Endometrial microvascular endothelial cells (primary cell): Measurements from ENCODE around the gene ENDOV. TPM values are rescaled to one million over a fixed set of nuclear protein-coding genes. Genes with fewer than 3 reads are reported as not detected.

Experiments used
- in situ Hi-C: cut with HindIII; loops from 2 replicates; pipeline ENCODE4 v1.10.0; 2017; ENCODE audit warnings: low sequenced_read_pairs, low pct_unique_long_range_greater_than_20kb; ENCODE audit errors: inconsistent ontology term
- total RNA-seq: library from RNA; depleted of rRNA; stranded (reverse); fragments of >200 nt; gene quantifications from one replicate; pipeline ENCODE4 v1.2.3, GENCODE V29; 2015; ENCODE audit errors: inconsistent ontology term

ENDOV gene
- total RNA-seq, 1 donor from 2014 or later, result 7.1 TPM

DNA sequence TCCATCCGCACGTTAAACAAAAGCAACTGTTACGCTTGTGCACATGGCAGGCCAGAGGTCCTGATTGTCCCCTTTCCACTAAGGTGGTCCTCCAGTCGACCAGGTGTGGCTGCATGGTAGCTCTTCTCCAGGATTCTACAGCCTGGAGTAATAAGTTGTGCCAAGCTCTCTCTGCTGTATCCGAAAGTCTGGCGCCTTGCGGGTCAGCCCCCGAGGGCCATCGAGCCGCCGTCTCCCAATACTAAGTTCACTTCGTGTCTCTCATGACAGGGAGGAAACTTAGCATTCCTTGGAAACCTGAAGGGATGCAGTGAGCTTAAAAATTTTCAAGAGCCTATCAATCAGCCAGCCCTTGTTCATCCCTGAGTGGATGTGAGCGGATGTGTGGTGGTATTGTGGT is 5.3 kb upstream of the ENDOV start:
- in situ Hi-C loops, result loop anchor here (10.0 kb wide), 1 partner anchor 315 kb away; no protein-coding TSS in a partner anchor

- in situ Hi-C loops, result loop anchor here (10.0 kb wide), 1 partner anchor 314 kb away; no protein-coding TSS in a partner anchor
Observed at GRCh38 chr17:80410441-80411087, 4.4 kb upstream of the ENDOV start.

DNA sequence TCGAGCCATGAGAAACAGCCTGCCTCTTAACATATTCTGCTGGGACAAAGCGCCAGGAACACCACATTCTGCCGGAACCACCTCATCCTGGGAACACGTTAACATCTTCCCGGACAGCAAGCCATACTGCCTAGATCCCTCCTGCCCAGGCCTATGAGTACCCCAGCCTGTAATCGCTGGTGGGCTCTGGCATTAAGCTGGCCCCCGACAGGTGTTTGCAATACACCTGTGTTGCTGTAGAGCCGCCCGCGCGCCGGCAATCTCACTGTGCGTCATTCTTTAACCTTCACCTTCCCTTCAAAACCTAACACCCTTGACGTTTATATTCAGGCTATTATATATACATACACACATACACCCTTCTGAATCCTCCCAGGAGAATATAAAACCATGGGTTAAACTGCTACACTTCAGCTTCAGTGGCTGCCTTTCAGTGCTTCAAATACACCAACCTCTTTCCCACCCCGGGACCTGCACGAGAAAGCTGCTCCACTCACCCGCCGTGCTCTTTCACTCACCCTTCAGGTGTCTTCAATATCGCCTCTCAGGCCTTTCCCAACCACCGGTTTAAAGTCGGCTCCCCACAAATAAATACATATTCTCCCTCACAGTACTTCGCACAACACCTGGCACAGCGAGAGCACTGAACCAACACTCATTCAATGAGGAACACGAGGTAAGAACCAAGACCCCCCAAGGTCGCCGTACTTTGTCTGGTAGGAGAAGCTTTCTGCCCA is 1.0 kb upstream of the ENDOV start:
- in situ Hi-C loops, result loop anchor here (10.0 kb wide), 1 partner anchor 311 kb away; no protein-coding TSS in a partner anchor

- in situ Hi-C loops, result loop anchor here (10.0 kb wide), 1 partner anchor 310 kb away; no protein-coding TSS in a partner anchor
Observed at GRCh38 chr17:80414508-80414802, 512 bp upstream of the ENDOV start.

GRCh38 chr17:80415626-80416137 is 715 bp downstream of the ENDOV start:
- in situ Hi-C loops, result loop anchor here (10.0 kb wide), 1 partner anchor 309 kb away; no protein-coding TSS in a partner anchor

DNA sequence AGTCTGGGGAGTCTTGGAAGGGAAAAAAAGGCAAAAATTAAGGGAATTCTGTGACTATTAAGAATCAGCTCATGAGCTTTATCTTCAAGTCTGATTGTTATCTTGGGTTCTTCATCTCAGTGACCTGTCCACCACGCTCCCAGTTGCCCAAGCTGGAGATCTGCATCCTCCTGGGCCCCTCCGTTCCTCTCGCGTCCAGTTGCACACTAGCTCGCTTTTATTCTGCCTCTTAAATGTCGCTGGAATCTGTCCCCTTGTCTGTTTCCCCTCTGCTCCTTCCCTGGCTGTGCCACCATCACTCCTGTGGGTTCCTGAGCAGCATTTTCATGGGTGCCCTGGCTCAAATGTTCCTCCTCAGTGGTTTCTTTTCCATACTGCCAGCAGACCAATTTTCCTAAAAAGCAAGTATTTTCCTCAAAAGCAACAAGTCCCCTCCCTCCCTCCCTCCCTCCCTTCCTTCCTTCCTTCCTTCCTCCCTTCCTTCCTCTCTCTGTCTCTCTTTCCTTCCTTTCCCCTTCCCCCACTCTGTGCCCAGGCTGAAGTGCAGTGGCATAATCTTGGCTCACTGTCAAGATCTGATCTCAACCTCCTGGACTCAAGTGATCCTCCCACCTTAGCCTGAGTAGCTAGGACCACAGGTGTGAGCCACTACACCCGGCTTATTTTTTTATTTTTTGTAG is 1.4 kb downstream of the ENDOV start:
- in situ Hi-C loops, result loop anchor here (10.0 kb wide), 1 partner anchor 308 kb away; no protein-coding TSS in a partner anchor

- in situ Hi-C loops, result loop anchor here (10.0 kb wide), 1 partner anchor 308 kb away; no protein-coding TSS in a partner anchor
Observed at GRCh38 chr17:80416940-80417293, 1.9 kb downstream of the ENDOV start.

GRCh38 chr17:80418589-80418988 is 3.6 kb downstream of the ENDOV start:
- in situ Hi-C loops, result loop anchor here (10.0 kb wide), 1 partner anchor 306 kb away; no protein-coding TSS in a partner anchor

DNA sequence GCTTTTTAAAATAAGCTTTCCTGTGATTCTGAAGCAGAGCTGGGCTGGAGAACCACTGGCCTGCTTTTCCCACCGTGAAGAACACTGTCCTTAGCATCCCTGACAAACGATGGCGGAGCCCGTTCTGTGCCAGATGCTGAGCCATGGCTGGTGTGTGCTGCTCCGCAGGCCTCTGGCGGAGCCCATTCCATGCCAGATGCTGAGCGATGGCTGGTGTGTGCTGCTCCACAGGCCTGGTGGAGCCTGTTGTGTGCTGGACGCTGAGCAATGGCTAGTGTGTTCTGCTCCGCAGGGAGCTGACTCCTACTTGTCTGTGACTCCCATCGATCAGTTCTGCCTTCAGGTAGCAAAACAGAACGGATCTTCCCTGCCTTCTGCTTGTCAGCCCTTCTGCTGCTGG is 4.3 kb downstream of the ENDOV start:
- in situ Hi-C loops, result loop anchor here (10.0 kb wide), 1 partner anchor 306 kb away; no protein-coding TSS in a partner anchor

DNA sequence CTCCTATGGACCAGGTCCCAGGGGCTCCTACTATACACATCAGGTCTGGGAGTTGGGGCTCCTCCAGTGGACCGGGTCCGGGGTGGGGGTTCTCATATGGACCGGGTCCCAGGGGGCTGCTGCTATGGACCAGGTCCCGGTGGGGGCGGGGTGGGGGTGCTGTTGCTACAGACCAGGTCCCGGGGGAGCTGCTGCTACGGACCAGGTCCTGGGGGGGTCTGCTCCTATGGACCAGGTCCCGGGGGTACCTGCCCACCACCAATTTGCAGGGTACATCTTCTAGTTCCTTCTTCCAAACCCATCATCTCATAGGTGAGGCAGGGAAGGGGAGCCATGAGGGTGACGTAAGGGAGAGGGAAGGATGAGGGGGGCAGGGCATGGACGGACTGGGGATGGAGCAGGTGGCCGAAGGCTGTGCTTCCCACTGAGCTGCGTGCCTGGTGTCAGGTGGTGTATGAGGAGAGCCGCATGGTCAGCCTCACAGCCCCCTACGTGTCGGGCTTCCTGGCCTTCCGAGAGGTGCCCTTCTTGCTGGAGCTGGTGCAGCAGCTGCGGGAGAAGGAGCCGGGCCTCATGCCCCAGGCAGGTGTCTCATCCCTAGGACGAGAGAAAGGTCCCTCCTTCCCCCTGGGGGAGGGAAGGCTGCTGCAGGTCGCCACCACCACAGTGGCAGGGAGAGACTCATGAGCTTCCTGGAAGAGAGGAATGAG is 6.6 kb downstream of the ENDOV start:
- in situ Hi-C loops, result no loop called here

- in situ Hi-C loops, result no loop called here
Observed at GRCh38 chr17:80422276-80422675, 7.3 kb downstream of the ENDOV start.

- in situ Hi-C loops, result no loop called here
Observed at GRCh38 chr17:80422981-80423380, 8.0 kb downstream of the ENDOV start.

DNA sequence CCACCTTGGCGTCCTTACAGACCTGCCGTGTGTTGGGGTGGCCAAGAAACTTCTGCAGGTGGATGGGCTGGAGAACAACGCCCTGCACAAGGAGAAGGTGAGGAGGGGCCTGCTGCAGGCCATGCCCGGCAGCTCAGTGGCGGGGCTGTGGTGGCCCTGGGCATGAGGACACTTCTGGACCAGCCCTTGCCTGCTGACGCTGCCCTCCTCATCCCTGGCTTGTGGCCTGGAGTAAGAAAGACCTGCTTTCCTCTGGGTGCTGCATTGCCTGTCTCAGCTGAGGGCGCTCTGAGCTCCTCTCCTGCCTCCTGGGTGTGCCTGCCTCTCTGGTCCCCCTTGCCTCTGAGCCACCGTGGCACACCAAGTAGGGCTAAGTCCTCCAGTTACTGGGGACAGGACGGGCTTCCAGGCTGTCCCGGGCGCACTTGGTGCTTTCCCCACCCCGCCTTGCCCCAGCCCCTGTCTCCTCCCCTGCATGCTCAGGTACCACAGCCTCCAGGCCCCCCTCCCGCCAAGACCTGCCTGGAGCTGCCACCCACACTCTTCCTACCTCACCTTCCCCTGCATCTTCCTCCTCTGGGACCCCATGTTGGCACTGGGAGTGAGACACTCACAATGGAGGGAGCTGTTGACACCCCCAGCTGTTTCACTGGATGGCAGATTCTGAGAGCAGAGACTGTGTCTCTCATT is 8.7 kb downstream of the ENDOV start:
- in situ Hi-C loops, result no loop called here

GRCh38 chr17:80424261-80424660 is 9.3 kb downstream of the ENDOV start:
- in situ Hi-C loops, result no loop called here

DNA sequence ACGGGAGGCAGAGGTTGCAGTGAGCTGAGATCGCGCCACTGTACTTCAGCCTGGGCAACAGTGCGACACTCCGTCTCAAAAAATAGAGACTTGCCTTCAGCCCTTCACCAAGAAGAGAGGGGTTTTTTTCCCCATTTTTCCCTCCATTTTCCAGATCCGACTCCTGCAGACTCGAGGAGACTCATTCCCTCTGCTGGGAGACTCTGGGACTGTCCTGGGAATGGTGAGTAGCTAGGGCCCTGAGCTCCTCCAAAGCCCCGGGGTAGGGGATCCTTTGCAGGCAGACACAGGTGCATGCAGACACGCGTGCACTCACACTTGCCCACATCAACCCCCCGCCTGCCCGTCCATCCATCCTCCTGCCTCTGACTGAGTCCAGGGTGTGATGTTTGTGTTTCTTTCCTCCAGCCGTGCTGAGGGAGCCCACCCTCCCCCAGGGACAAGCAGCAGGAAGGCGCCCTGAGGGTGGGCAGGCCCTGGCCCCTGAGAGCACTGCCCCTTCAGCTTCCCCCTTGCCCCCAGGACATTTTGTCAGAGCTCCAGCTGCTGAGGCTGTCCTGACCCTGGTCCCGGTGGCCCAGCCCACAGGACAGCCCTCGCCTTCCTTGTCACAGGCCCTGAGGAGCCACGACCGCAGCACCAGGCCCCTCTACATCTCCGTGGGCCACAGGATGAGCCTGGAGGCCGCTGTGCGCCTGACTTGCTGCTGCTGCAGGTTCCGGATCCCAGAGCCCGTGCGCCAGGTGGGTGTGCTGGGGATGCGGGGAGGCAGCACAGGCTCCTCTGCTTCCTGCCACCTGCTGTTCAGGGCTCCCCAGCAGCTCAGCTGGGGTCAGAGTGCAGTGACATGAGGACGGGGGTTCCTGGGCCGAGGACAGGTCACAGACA is 10.2 kb downstream of the ENDOV start:
- in situ Hi-C loops, result no loop called here

DNA sequence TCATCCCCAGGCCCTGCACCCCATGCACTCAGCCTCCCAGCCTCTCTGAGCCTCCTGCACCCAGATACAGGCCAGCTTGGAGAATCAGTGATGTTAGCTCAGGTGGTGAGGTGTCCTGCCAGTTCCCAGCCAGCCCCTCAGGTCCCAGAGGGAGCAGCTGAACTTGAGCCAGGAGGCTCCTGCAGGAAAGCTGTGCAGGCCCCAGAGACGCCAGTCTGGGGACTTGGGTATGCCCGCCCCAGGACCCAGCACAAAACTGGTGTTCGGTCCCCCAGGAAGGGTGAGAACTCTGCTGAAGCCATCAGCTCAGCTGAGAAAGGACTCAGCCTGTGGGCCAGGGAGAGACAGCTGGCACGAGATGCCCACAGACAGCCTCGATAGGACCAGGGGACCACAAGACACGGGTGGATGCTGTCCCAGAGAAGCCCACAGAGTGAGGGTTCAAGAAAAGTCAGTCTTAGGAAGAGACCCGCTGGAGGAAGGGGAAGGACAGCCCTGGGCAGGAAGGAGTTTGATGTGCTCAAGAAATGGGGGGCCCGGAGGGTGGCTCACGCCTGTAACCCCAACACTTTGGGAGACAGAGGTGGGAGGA is 11.0 kb downstream of the ENDOV start:
- in situ Hi-C loops, result no loop called here

GRCh38 chr17:80426671-80427326 is 11.8 kb downstream of the ENDOV start:
- in situ Hi-C loops, result no loop called here
